Calu3 (cell line): ENCODE results near the gene FAM167B. TPM values are rescaled to one million over a fixed set of nuclear protein-coding genes. Genes with fewer than 3 reads are reported as not detected.

ENCODE experiments used
- BruUV-seq: library from RNA; stranded (reverse); fragments of 400-500 nt; replicated peaks from 2 replicates; lab custom pipeline; 2021; lab: Mats Ljungman, UMichigan
- CTCF ChIA-PET: fragments of 300-600 bp; sonication (Branson Sonifier 250); formaldehyde crosslinking; loops from one replicate; lab custom pipeline; 2022; ENCODE audit warnings: antibody characterized with exemption; lab: Charles Lee
- DNase-seq: peaks from one replicate; pipeline ENCODE4 v3.0.0; 2022
- H3K27ac Mint-ChIP-seq: one replicate; pipeline ENCODE4 v1.8.0; 2022; ENCODE audit warnings: mixed read lengths; ENCODE audit not compliant: unreplicated experiment
- H3K27me3 Mint-ChIP-seq: one replicate; pipeline ENCODE4 v1.8.0; 2022; ENCODE audit warnings: mixed read lengths; ENCODE audit not compliant: unreplicated experiment
- H3K36me3 Mint-ChIP-seq: one replicate; pipeline ENCODE4 v1.8.0; 2022; ENCODE audit warnings: mild to moderate bottlenecking, moderate library complexity, mixed read lengths; ENCODE audit not compliant: insufficient read depth, unreplicated experiment
- H3K4me1 Mint-ChIP-seq: one replicate; pipeline ENCODE4 v1.8.0; 2022; ENCODE audit warnings: mild to moderate bottlenecking, low read depth, mixed read lengths; ENCODE audit not compliant: unreplicated experiment
- H3K4me3 Mint-ChIP-seq: one replicate; pipeline ENCODE4 v1.8.0; 2022; ENCODE audit warnings: mild to moderate bottlenecking, low read depth, moderate library complexity, mixed read lengths; ENCODE audit not compliant: unreplicated experiment
- H3K9me3 Mint-ChIP-seq: one replicate; pipeline ENCODE4 v1.8.0; 2022; ENCODE audit warnings: low read depth, mixed read lengths; ENCODE audit not compliant: unreplicated experiment
- CTCF ChIP-seq: fragments of 200-600 bp; IDR thresholded peaks from one replicate; pipeline ENCODE4 v1.8.0; 2022; ENCODE audit warnings: antibody characterized with exemption; ENCODE audit not compliant: unreplicated experiment
- intact Hi-C: fragments of 100-400 bp; cut with micrococcal nuclease; formaldehyde crosslinking; loops from one replicate; pipeline ENCODE4 v1.10.0; 2022; ENCODE audit not compliant: unreplicated experiment
- total RNA-seq: library from RNA; stranded (reverse); gene quantifications from 2 replicates; pipeline ENCODE4 v1.2.3, GENCODE V29; 2022

FAM167B gene
- total RNA-seq, 1 experiment from 2014 or later = 1.8 TPM

- TF ChIP-seq CTCF = no peak
- no TSS peak for BruUV-seq
- H3K27ac Mint-ChIP-seq = peak overlapping the region; percentile 10
- peaks cover 42% of the 10 kb centered on the region for H3K36me3 Mint-ChIP-seq
- H3K9me3 Mint-ChIP-seq = no peaks in the 10 kb centered on the region
- no peak for DNase-seq
- no peaks in the 10 kb centered on the region for H3K27me3 Mint-ChIP-seq
- CTCF ChIA-PET = interaction anchor here (0.7 kb wide), 1 partner anchor 27 kb away, joined by 3 read pairs; the partner anchor contains the start of gene IQCC
- intact Hi-C loops = no loop called here
- H3K4me3 Mint-ChIP-seq = no peak overlapping the region
- H3K4me1 Mint-ChIP-seq = no peaks in the 10 kb centered on the region
Observed at GRCh38 chr1:32231843-32232432, 15.1 kb upstream of the FAM167B start.

- Mint-ChIP-seq H3K27me3 (no peaks in the 10 kb centered on the region), H3K9me3 (no peaks in the 10 kb centered on the region), H3K4me1 (no peaks in the 10 kb centered on the region), H3K36me3 (peaks cover 35% of the 10 kb centered on the region), H3K4me3 (no peak overlapping the region), H3K27ac (peak overlapping the region; percentile 10)
- TF ChIP-seq CTCF = no peak
- CTCF ChIA-PET = no interaction called here
- no peak for DNase-seq
- BruUV-seq = no TSS peak
- intact Hi-C loops = no loop called here
Observed at GRCh38 chr1:32232558-32233304, 14.3 kb upstream of the FAM167B start.

- intact Hi-C loops = no loop called here
- no peak for TF ChIP-seq CTCF
- Mint-ChIP-seq H3K9me3 (no peaks in the 10 kb centered on the region), H3K27ac (no peak overlapping the region), H3K4me3 (no peak overlapping the region), H3K4me1 (no peaks in the 10 kb centered on the region), H3K36me3 (peaks cover 19% of the 10 kb centered on the region), H3K27me3 (no peaks in the 10 kb centered on the region)
- CTCF ChIA-PET = interaction anchor here (0.7 kb wide), 1 partner anchor 11 kb away, joined by 3 read pairs; no protein-coding TSS in a partner anchor
- BruUV-seq = no TSS peak
- DNase-seq = no peak
Observed at GRCh38 chr1:32234792-32235191, 12.2 kb upstream of the FAM167B start.

- Mint-ChIP-seq H3K27me3 (no peaks in the 10 kb centered on the region), H3K4me1 (no peaks in the 10 kb centered on the region), H3K36me3 (peaks cover 15% of the 10 kb centered on the region), H3K9me3 (no peaks in the 10 kb centered on the region), H3K4me3 (peak overlapping the region; percentile 88), H3K27ac (no peak overlapping the region)
- DNase-seq = no peak
- intact Hi-C loops = no loop called here
- TF ChIP-seq CTCF = no peak
- CTCF ChIA-PET = interaction anchor here (0.5 to 1.6 kb wide), 2 partner anchors 16 to 82 kb away, joined by 3 to 7 read pairs; no protein-coding TSS in a partner anchor
- BruUV-seq = no TSS peak
Observed at GRCh38 chr1:32239337-32239736, 7.7 kb upstream of the FAM167B start.
